DMS153 treated with DMSO at 0.1 percent for 48 hours (cell line): ENCODE measurements around the gene LOXHD1.

ENCODE experiments used
- DNase-seq: peaks from one replicate; lab custom pipeline; 2025; ENCODE audit not compliant: unreplicated experiment; lab: John Stamatoyannopoulos, UW

Gene LOXHD1

DNA sequence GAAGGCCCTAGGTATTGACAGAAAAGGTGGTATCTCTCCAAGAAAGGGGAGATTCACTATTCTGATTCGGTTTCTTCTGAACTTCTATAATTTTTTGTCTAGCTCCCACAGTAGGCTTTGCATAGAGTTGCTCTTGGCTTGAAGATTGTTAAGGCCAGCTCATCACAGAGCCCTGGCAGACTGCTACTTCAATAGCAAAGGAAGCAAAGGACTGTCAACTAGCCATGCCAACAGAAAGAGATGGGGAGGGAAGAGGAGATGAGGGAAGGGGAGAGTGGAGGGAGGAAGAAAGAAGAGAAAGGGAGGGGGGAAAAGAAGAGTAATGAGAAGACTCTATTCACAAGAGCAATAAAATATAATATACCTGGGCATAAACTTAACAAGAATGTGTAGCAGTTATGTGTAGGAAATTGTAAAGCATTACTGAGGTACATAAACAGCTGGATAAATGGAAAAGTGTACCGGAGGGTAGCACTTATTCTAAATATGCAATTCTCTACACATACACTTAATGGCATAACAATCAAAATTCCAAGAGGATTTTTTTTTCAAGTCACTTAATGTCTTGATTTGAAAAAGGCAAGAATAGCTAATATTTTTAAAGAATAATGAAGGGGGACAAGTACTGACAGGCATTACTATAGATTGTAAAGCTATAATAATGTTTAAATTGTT, 102.5 kb downstream of the LOXHD1 start:
- no peak for DNase-seq

DNA sequence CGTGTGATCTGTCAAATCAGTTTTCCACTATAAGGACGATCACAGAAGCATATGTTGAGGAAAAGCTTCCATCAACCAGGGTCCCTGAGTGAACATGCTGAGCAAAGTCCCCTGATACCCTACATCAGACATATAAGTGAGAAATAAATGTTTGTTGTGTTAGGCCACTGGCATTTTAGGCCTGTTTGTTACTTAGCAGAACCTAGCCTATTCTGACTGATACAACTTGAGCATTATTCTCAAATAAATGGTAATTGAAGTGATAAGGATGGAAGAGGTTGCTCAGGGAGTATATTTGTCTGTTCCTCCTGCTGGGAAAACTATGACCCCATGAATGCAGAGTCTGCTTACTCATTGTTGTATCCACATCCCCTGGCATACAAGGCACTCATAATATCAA, 106.4 kb downstream of the LOXHD1 start:
- DNase-seq, result no peak

DNA sequence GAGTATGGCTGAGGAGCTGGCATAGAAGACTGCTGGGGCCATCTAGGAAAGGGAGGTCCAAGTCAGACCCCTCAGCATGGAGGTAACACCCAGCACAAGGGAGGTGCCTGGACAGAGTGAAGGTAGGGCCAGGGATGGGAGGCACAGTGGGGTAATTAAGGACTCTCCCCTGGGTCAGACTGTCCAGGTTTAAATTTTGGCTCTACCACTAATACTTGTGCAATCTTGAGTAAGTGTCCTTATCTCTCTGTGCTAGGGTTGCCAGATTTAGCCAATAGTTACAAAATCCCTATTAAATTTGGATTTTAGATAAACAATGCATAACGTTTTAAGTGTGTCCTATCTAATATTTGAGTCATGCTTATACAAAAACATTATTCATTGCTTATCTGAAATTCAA, 109.5 kb downstream of the LOXHD1 start:
- DNase-seq, result no peak

DNA sequence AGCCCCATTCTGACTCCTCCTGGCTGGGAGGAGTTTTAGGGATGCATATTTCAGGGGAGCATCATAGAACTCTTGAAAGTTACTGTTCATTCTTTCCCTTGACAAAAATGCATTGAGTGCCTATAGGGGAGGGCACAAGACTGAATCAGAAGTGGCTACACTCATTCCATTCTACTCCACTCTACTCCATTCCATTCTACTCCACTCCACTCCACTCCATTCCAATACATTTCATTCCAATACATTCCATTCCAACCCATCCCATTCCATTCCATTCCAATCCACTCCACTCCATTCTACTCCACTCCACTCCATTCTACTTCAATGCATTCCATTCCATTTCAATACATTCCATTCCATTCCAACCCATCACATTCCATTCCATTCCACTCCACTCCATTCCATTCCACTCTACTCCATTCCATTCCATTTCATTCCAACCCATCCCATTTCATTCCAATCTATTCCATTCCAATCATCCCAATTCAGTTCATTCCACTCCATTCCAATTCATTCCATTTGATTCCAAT, 110.8 kb downstream of the LOXHD1 start:
- no peak for DNase-seq

DNA sequence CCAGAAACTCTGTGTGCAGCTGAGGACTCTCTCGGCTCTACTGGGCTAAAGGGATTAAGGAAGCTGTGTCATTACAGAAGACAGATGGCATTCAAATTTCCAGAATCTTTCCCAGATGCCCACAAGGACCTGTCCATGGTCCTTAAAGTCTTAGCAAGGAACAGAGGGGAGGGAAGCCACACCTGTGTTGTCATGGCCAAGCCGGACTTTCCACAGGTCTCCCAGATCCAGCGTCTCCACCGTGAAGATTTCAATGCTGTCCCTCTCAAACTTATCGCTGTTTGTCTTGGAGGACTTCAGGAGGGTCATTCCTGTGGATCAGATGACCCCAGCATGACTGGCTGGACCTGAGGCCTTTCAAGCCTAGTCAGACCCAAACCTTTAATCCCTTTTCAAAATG, 114.5 kb downstream of the LOXHD1 start:
- no peak for DNase-seq

DNA sequence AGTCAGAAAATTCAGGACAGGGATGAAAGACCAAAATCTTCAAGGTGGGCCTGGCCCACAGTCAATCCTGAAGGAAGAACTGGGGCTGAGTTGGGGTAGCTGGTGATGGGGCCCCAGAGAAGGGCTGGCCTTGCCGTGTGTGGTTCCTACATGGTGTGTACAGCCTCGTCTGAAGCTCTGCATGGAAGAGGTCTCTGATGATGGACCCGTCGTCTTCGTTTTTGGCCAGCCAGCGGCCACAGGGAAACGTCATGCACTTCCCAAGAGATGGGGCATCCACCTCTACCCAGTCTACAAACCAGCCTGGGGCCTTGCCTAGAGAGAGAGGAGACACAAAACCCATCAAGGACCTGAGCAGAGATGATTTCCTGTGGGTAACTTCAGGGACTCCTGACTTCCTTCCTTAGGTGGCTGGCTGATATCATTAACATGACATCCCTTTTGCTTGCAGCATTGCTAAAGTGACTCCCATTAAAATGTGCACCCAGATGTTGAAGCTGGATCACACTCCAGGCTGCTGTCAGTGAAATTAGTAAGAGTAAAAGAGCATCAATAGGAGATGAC, 115.3 kb downstream of the LOXHD1 start:
- DNase-seq, result no peak

DNA sequence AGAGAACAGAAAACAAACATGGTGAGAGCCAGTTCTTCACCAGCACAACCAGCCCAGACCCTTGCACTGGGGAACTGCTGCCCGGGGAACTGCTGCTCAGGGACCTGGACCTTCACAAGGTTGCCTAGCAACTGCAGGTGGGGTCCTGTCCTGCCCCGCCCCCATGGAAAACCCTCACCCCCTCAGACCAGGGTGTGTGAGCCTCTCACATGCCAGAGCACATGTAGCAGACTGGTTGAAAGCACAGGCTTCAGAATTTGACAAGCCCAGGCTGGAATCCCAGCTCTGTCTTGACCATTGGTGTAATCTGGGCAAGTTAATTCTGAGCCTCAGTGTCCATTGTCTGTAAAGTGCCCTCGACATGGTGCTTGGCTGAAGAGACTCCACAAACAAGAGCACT, 118.6 kb downstream of the LOXHD1 start:
- DNase-seq, result no peak

DNA sequence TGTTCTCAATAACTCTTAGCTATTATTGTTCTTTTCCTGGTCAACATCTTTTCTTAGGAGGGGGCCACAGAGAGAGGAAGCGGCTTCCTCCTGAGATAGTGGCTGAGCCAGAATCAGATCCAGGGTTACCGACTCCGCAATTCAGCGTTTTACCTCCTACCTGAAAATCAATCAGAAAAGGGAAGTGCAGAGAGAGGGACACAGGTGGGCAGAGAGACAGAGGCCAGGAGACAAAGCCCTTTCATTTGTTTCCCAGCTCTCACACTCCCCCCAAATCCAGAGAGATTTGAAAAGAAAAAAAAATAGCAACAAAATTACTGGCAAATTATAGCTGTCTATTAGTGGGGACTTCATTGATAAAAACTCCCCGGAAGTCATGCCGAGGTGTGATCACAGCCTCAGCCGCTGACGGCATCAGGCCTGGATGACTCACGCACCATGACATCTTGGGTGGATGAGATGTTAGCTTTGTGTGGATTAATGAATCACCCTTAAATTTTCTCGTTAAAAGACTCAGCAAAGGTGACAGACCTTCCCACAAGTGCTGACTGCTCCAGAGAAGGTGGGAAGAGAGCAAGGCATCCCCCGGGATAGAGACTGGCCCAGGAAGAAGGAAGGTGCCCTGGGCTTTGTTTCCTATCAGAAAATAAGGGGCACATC, 120.7 kb downstream of the LOXHD1 start:
- no peak for DNase-seq

DNA sequence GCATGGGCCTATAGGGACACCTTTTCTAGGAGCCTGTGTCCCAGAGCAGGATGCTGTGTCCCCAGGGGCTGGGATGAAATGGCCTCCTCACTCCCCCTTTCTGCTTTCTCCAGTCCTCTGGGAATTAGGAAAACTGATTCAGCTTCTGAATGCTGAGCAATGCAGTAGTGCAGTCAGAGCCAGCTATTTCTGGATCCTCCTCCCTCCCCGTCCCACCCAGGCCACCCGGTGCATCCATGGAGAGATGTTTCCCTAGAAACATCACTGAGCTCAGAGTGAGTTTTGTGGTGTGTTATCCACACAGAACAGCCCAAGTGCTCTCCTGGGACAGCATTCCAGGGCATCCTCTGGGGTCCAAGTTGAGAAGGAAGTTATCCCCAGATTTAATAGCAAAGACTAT, 125.5 kb downstream of the LOXHD1 start:
- no peak for DNase-seq

DNA sequence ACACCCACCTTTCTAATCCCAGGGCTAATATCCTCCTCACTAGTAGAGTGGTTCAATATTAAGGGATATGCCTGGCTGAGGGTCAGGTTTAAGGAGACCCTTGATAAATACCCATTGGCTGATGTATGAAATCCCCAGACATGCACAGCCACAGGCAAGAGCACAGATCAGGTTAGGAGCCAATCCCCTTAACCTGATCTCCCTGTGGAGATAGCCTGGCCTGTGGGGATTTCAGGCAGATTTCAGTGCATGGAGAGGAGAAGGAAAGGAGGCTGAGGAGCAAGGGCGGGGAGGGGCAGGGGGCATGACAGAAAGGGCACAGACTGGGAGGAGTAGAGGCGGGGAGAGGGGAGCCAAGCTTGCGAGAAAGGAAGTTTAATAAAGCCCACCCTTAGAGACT, 129.0 kb downstream of the LOXHD1 start:
- DNase-seq, result no peak

DNA sequence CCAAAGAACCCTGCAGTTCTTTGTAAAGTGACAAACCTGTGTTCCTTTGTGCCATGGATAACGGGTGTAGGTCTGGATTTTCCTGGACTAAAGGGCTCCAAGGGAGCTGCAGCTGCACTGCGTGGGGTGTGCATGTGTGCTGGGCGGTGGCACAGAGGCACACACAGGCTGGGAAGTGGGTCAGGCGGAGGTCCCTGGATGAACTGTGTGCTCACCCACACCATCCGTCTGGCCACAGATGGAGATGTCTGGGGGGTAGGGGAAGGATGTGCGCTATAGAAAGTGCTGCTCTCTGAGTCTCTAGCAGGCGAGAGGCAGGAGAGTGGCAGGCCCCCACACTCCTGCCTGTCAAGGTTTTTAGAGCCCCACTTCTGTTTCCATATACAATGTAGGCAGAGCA, 137.2 kb downstream of the LOXHD1 start:
- no peak for DNase-seq

DNA sequence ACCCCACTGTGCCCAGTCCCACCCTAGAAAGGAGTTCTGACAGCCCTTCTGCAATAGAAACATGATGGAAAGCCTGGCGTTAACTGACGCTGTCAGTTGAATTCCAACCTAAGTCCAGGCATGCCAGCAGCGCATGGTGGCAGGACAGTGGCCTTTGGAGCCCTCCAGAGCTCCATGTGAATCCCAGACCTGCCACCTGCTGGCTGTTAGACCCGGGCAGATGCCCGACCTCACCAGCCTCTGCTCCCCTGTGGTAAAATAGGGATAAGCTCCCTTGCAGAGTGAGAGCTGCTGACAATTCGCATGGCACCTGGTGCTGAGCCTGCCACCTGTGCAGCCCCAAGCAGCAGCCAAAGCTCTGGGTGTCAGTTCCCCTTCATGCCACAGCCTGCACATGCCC, 138.6 kb downstream of the LOXHD1 start:
- DNase-seq, result no peak

DNA sequence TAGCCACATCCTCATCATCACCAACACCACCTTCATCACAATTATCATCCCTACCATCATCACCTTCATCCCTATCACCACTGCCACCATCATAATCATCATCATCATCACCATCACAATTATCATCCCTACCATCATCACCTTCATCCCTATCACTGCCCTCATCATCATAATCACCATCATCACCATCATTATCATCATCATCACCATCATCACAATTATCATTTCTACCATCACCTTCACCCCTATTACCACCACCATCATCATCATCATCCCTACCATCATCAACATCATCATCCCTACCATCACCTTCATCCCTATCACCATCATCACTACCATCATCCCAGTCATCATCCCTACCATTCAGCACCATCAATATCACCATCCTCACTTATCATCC, 140.5 kb downstream of the LOXHD1 start:
- no peak for DNase-seq

DNA sequence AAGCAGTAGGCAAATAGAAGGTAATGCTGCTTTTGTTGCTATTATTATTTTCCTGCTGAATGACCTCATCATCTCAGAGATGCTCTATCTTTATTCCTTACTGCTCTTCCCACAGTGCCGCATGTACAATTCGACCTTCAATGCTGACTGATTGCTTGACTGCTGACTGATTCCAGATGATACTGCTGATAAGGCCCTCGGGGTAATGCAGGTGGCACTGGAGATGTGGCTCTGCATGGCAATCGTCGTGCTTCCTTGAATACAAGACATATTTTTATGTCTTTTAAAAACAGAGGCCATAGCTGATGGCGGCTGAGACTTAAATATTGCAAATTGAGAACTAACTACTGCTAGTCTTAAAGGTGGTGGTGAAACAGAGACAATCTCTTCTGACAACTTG, 146.6 kb downstream of the LOXHD1 start:
- DNase-seq, result no peak

DNA sequence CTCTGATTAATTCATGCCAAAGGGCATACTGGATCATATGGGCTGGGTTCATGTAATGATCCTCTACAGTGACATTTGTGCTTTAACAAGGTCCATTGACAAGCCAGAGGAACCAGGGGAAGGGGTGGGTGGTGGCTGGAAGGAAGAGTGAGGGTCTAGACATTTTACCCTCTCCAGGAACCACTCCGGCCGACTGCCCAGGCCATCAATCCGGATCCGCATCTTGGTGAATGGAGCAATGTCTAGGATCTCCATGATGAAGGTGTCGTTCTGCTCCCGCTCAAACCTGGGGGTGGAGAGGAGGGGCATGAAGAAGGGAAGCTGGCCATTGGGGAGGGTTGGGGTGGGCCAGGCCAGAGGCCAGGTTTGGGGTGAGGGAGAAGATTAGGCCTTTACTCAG, 147.5 kb downstream of the LOXHD1 start:
- no peak for DNase-seq

DNA sequence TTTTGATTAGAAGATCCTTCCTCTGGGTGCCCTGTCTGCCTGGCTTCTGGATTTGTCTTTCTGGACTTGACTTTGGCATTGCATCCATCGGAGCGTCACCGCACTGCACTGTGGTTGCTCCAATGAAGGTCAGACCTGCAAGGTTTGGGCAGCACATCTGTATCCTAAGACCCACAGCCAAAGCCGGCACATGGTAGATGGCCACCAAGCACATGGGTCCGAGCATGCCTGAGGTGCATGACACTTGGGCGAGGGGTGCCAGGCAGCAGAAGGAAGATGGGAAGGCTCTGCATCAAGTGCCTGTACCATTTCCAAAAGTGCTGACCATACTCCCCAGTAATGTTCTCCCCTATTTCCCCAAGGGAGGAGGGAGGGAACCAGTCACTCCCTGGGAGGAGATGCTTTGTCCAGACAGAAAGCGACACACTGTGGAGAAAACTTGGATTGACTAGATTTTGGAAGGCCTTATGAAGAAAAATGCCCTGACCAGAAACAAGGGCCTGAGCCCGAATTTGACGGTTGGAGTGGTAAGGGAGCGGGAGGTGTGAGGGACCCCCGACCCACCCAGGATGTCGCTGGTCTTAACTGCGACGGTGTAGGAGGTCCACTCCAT, 149.9 kb downstream of the LOXHD1 start:
- no peak for DNase-seq

DNA sequence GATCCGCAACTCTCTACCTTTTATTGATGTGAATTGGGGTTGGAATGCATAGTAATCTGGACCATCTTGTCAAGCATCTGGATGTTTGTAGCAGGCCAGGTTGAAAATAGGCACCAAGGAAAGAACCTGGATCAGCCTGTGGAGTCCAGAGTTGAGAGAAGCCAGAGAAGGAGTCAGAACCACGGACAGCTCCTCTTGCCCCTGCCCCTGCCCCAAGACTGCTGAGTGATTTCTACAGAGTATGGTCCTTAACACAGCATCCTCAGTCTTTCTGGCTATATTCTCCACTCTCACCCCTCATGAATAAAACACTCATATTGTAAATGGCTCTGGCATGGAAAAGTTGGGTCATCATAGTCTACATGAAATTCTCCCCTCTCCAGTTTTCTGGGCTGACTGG, 154.6 kb downstream of the LOXHD1 start:
- DNase-seq, result no peak

DNA sequence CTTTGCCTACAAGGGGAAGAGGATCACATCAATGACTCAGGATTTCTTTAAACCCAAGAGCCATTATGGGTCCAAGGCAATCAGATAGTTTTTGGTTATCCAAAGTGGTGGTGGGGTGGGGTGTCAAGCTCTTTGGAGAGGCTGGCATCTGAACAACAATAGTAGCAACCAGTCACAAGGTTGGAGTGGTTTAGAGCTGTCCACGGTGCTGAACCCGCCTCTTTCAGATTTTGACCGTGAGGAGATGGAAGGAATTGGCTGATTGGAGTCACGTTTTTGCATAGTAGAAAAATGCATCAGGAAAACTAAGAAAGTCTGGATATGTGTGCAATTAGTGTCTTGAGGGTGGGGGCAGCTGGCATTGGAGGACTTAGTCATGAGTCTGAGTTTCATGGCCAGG, 159.9 kb downstream of the LOXHD1 start:
- DNase-seq, result no peak

DNA sequence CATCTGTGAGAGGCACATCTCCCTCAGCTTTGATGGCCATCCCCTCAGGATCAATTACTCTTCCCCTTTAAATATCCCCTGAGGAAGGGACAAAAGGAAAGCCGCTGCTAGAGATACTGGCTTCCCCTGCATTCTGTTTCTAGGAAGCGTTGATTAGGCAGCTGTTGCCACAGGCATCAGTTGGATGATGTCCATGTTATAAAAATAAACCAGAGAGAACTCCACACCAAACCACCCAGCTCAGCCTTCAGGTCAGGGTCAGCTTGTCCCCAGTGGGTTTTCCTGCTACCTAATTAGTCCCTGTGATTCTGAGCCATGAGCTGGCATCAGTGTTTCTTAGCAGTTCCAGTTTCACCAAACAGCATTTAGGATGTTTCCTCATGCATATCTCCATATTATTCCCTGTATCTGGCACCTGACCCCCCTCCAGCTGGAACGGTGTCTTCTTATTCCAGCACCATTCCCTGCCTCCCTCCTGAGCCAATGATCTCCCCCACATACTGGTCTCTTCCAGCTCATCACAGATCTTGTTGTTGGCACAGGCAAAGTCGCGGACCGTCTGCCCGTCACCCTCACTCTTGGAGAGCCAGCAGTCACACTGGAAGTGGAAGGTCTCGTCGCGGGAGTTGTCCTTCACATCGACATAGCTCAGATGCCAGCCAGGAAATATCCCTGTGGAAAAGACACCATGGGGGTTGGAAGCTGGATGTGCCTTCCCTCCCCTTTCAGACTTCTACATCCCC, 168.4 kb downstream of the LOXHD1 start:
- no peak for DNase-seq

DNA sequence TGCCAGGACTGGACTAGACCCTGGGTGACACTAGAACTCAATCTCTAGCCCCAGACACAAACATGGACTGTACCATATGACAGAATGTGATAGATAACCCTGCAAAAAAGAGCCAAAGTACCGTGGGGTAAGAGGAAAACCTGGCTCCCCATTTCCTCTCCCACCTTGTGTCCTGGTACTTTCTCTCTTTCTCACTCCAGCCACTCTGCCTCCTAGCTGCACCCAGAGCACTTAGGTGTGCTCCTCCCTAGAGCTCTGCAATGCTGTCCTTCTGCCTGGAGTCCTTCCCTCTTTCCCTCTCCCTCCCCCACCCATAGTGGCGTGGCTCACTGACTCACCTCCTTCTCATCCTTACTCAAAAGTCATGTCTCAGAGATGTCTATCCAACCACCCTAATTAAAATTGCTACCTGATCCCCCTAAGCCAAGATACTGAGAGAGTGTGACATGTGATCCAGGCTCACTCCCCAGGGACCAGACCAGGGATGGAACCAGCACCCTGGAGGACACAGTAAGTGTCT, 171.3 kb downstream of the LOXHD1 start:
- DNase-seq, result no peak

DNA sequence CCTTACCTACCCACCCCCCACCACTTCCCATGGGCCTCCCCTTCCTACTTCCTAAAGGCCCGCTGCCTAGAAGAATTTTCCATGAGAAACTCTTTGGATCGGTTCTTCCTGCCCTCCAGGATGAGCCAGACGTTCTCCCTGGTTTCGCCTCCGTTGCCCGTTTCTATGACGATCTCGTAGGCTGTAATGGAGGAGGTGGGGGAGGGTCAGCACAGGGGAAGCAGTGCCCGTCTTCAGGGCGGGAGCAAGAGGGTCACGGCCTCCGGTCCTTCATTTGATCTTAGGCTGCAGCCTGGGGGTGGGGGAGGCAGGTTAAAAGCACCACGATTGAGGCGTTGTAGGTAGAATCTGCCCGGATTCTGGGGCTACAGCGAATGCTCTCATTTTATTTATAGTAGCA, 172.0 kb downstream of the LOXHD1 start:
- DNase-seq, result no peak
